Measurements from ENCODE around the gene ADISSP.

GRCh38 chr20:3784216-3784853 is 16.8 kb upstream of the ADISSP start:
- TF ChIP-seq CTCF (conservative IDR thresholded peaks at IDR 0.05 in 1 of 2, IDR thresholded peaks at IDR 0.05 in 1 of 2; ENCODE audit: extremely low read depth in 1 of 2, insufficient read depth in 1 of 2, low read depth in 1 of 2, low read length in 2 of 2) (no peak), EZH2 (IDR thresholded peaks at IDR 0.05; ENCODE audit: borderline replicate concordance, low read length) (no peak)

All from mammary epithelial cell (primary cell).